ENCODE measurements around the gene C10orf53.

DNA sequence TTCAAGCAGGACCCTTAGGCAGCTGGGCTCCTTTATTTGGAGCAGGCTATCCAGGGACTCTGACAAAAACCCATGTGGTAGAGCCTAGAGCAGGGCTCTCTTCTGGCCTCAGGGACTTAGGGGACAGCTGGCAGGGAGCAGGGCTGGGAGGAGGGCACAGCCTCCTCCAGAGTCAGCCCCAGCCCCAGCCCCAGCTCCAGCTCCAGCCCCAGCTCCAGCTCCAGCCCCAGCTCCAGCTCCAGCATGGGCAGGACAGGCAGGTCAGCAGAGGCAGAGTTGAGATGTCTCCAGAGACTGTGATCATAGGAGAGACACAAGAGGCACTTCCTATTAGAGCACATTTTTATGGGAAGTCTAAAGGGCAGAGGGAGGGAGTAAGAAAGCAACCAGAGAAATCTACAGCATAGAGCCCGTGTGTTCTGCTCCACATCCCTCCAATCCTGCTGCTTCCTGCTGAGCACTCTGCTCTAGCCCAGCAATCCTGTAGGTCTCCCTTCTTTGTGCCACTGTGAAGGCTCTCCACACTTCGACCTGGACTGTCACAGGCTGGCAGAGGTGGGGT, 13.3 kb upstream of the C10orf53 start:
- TF ChIP-seq POLR2A (IDR thresholded peaks at IDR 0.05): no peak
- TF ChIP-seq, protein P1, sequence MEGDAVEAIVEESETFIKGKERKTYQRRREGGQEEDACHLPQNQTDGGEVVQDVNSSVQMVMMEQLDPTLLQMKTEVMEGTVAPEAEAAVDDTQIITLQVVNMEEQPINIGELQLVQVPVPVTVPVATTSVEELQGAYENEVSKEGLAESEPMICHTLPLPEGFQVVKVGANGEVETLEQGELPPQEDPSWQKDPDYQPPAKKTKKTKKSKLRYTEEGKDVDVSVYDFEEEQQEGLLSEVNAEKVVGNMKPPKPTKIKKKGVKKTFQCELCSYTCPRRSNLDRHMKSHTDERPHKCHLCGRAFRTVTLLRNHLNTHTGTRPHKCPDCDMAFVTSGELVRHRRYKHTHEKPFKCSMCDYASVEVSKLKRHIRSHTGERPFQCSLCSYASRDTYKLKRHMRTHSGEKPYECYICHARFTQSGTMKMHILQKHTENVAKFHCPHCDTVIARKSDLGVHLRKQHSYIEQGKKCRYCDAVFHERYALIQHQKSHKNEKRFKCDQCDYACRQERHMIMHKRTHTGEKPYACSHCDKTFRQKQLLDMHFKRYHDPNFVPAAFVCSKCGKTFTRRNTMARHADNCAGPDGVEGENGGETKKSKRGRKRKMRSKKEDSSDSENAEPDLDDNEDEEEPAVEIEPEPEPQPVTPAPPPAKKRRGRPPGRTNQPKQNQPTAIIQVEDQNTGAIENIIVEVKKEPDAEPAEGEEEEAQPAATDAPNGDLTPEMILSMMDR (IDR thresholded peaks at IDR 0.05): no peak

All from tibial nerve (tissue), 3 donors.